Activated T-helper 9 cell treated with anti-CD3 and anti-CD28 coated beads, Interleukin-2, amount 50 U/mL, for 16 hours (primary cell): ENCODE results near the gene OVAAL.
"Not testable (repeated sequence)": the region's sequence is repeated elsewhere in the genome, so short reads cannot be mapped to it uniquely, and the experiment has no call there.

Source experiments
- DNase-seq: peaks from one replicate; pipeline ENCODE4 v3.0.0-alpha.2; 2020; ENCODE audit warnings: low read depth

OVAAL gene

DNA sequence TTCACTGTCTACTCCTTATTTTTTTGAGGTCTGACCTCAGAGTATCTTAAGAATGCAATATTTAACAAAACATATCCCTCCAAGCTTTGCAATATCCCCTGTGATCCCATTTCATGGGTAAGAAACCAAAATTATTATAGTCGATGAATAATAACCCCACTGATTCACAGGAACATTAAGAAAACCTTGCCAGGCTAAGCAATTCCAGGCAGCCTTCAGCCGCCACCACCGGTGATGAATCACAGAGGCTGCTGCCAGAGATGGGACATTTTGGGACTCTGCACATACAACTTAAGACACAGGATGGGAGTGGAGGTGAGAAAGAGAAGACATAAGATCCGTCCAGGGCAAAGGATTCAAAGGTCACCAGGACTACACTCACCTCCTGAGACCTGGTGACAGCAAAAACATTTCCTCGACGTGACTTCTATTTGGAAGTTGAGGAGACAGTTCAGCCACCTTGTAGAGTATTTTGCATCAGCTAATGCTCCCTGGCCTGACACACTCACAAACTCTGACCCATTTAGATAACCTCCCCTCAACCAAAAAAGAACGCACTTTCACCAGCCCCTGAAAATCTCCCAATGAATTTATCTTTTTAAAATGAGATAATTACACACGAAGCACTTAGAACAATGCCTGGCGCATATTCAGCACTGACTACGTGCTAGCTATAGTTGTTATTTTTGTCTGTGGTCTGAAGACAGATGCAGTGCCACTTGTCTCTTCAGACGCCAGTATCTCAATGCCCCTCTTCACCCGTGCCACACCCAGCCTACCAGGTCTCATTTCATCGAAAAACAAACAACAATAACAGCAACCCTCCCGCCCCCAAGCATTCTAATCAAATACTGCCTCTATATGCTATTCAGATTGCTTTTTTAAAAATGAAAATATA, 17.8 kb upstream of the OVAAL start:
- no peak for DNase-seq

DNA sequence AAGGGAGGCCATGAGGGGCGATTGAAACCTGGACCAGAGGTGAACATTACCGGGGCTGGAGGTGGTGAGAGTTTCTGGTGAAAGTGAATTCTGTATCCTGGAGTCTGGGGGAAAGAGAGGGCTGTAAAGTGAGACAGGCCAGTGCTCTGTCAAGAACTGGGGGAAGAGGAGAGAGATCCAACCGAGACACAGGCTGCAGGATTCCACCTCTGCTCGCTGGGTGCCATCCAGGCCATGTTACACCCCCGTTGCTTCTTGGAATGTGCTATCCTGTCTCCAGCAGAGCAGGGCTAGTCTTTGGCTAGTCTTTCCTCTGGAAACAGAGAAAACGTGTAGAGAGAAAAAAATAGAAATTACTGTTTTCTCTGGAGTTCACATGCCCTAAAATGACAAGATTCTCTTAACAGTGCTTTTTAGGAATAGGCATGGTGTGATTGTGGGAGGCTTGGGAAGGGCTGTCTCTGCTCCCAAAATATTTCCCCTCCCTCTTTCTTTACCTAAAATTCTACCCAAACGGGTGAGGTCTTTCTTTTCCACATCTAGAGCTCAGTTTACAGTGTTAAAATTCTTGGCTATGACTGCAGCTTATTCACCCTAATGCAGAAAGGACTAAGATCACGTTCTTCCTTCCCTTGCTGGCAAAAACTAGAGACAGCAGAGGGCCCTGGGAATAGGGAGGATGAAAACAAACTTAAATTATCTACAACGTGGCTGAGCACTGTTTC, 16.5 kb upstream of the OVAAL start:
- DNase-seq = no peak

DNA sequence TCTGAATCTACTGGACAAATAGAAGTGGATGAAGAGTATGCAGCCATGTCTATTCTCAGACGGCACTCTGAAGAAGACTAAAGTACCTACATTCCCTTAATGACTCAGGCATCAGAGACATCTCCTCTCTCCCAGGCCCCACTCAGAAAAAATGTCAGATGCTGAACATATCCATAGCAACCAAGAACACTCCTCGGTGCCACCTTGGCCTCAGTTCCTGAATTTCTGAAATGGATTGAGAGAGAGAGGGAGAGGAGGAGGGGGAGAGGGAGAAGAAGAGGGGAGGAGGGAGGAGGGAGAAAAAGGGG, 16.0 kb upstream of the OVAAL start:
- no peak for DNase-seq

DNA sequence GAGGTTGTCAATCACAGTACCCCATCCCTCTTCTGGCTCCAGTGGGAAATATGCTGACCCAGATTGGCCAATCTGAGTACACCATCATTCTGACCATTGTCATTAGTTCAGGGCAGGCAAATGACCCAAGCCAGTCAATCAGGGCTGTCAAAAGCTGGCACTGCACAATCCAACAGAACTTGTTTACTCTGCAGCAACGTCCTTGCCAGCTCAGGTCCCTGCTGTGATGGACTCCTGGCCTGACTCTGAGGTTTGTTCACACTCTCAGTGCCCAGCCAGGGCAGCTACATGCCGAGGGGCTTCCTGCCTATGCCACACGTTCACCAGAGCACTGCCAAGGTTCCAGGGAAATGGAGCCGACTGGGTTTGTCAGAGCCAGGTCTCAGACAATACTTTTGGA, 14.7 kb upstream of the OVAAL start:
- no peak for DNase-seq

DNA sequence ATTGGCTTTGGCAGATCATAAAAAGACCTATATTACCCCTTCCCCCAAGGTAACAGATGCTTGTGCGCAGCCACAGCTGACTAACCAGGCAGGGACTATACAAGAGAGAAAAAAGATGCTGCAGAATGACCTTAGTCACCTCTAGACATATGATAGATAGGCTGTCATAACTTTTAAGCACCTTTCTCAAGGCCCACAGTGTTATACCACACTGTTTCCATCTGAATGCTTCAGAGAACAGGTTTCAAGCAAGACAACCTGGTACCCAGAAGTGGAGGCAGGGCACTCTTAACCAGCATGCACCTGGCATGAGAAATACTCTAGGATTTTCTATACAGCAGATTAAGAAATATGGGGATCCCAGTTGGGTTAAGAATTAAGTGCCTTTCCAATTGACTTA, 12.8 kb upstream of the OVAAL start:
- no peak for DNase-seq

DNA sequence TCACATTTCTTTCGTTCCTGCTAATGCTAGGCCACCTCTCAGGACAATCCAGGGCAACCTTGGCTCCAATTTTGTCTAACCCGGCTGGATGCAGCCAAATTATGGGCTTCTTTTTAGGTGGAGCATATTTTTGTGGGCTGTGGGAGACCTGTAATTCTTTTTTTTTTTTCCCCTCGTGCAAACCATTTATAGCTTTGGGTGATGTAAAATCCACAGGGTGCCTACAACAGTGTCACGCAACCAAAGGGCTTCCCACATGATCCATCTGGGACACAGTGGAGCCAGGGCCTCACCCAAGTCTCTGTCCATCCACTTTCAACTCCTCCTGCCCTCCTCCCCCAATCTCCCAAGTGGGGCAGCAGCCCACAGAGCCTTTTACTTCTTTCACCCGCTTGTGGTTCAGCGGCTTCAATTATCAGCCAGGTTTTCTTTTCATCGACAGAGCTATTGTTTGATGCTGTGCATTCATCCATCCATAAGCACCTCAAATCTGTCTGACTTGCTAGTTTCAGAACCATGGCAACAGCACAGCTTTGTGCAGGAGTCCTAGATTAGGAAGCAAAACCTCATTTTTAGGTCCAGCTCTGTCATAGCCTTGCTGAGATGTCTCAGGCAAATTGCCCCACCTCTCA, 10.0 kb upstream of the OVAAL start:
- DNase-seq = no peak

DNA sequence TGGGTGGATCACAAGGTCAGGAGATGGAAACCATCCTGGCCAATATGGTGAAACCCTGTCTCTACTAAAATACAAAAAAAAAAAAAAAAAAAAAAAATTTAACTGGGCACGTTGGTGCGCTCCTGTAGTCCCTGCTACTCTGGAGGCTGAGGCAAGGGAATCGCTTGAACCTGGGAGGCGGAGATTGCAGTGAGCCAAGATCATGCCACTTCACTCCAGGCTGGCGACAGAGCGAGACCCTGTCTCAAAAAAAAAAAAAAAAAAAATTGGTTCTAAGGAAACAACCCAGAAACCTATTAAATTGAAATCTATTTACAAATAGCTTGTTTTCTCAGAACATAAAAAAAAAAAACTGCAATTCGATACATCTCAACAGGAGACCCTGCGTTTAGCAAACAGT, 9.0 kb upstream of the OVAAL start:
- DNase-seq = not testable (repeated sequence)

DNA sequence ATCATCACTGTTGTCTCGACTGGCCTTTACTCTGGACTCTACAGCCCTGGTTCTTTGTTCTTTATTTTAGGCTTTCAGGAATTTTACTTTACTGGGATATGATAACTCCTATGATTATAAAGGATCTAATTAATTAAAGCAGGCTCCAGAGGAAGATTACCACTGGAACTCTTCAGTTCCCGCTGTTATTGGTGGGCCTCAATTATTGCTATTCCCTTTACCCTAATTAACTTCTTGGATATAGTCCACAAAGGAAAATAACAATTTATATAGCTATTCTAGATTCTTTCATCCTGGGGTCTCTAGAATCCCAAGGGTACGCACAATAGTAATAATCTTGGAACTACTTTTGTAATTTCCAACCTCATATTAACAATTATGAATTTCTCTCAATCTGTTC, 8.5 kb upstream of the OVAAL start:
- DNase-seq = no peak

DNA sequence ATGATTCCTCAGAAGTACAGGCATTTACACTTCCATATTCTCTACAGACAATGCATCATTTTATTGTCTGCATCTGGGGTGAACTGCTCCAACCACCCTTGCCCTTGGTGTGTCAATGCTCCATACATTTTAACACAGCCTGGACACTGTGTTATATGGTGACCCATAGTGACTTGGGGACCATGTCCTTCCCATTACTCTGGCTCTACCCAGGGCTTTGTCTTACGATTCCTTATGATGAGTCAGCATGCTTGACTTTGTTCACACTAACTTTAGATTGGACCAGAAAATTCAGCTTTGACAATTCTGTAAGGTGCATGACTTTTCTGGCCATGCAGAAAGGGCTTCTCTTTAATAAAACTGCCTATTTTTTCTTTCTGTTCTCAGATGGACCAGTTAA, 6.8 kb upstream of the OVAAL start:
- DNase-seq = no peak

DNA sequence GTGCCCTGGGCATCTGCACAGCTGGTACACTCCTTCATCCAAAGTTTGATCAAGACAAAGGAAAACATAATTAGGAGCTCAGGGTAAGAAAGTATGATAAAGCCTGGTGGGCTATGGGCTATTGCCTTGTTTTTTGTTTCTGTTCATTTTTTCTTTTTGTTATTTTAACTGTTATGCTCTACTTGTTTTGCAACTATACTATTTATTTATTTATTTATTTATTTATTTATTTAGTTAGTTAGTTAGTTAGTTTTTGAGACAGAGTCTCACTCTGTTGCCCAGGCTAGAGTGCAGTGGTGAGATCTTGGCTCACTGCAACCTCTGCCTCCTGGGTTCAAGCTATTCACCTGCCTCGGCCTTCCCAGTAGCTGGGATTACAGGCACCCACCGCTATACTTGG, 5.7 kb upstream of the OVAAL start:
- not testable (repeated sequence) for DNase-seq

DNA sequence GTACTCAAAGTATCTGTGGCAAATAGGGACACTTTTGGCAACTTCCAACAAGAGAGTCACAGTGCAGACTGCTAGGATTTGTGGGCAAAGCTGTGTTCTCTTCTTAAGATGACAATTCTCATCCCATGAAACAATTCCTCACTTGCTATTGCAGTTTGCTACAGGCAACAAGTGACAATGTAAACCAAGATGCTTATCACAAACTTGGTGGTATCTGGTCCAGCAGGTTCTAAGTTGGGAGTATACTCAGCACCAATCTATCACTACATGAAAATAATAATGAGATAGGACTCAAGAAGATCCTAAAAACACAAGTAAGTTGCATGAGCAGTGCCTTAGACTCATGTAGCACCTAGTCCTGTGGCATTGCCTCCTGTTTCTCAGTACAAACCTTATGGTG, 3.4 kb upstream of the OVAAL start:
- no peak for DNase-seq

DNA sequence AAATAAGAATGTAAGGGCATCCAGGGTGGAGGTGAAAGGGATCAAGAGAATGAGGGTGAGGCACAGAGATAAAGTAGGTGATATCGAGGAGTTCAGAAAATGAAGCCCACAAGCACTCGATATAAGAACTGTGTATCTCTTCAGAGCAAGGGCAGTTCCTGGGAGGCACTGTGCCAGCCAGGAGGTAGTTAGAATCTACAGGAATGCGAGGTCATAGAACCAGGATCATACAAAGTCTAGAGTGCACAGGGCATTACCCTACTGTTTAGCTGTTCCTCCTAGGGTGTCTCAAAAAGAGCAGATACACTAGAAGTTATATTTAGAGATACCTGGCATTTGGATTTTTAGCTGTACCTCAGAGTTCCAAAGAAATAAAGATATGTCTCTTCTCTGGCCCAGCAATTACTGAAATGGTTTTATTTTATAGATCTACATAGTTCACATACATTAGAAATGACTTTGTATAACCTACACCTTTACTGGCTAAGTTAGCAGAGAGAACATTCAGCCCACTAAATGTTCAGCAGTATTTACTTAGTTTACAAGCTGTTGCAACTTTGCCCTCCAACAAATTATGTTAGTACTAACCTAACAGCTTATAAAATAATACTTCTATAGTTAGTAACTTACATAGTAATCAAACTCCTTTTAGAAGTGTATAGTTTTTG, 1.6 kb downstream of the OVAAL start:
- no peak for DNase-seq

DNA sequence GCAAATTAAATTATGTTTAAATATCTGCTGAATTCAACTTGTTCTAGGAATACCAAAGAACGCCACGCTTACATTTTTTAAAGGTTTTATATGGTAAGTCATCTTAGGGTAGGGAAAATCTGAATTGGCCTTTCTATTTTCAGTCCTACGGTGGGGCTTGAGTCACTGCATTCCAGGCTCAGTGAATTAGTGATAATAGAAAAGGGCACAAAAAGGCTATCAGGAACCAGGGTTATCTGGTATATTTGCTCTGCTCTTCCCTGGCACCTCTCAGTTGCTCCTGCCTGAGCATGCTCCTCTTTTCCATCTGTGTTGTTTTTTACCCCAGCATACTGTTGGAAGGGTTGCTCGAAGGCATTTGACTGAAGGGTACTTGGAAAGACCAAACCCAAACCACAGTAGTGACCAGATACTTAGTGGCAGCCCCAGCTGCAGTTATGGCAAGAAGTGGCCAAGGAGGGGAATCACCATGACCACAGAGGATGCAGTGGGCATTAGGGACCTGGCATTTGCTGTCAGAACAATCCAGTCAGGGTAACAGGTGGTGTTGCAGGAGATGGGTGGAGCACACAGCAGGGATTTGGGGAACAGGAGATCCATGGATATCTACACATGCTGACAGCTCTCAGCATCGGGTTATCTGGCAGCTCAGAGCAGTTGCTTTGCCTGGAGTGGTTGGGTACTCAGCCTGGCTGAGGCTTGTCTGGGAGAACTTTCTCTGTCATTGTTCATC, 2.3 kb downstream of the OVAAL start:
- no peak for DNase-seq

DNA sequence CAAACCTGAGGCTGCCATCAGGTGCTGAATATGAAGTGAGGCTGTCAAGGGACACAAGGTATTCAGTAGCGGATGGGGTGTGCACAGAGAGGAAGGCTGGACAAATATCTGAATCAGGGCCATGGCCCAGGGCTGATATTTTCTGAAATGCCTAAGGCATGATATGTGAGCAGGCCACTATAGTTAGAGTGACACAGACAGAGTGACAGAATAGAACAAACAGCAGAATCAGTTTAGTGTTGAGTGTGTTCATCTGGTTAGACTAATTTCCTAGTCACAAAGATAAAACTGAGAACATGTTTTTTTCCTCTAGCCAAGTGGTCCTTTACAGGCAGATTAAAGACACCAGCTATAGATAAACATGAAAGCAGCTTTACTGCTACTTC, 3.9 kb downstream of the OVAAL start:
- no peak for DNase-seq

DNA sequence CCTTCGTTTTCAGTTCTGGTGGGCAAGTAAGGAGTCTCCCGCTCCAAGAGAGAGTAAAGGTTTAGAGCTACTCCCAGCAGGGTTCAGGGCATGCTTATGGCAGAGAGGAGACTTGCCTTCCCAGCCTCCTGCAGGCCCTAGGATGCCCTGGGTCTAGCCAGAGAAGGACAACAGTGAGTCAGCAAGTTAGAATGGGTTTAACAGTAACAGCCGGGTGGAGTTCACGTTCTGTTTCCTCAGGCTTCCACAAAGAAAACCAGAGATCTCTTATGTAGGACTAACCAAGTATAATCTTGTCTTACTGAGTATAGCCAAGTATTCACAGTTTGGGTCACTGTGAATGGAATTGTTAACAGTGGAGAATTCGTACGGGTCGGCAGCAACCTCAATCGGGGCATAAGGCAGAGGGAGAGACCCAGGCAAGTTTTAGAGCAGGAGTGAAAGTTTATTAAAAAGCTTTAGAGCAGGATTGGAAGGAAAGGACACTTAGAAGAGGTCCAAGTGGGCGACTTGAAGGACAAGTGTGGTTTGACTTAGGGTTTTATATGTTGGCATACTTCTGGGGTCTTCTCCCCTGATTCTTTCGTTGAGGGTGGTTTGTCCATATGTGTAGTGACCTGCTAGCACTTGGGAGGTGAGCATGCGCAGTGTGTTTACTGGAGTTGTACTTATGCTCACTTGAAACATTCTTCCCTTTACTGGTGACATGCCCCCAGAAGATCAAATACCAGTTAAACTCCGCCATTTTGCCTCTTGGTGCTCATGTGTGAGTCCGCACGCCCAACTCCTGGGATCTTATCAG, 4.5 kb downstream of the OVAAL start:
- DNase-seq = no peak

DNA sequence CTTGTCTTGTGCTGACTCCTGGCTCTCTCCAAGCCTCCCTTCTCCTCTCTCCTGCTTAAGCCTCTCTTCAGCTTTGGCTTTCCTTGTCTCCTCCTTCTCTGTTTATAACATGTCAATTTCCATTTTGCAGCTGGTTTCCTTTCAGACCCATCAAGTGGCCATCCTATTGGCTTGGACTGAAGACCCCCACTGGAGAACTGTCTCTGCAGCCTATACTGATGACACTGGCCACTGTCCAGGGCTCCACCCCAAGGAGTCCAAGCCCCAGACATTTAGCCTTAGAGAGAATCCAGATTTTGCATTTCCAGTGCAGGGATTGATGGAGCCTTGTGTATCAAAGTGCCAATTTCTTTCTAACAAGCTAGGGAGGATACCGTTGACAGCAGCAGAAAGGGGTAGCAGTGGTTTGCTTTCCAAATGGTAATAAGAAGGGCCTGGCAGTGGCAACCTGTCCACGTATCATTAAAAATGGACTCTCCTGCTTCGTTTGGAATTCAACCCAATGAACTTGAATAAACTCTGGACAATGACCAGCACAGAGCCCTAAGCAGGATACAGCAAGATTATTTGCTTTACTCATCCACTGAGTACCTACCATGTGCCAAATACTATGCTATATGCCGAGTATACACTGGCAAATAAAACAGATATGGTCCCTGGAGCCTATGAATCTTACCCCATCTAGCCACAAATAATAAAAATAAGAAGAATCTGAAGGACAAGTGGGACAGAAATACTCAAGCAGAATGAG, 6.5 kb downstream of the OVAAL start:
- DNase-seq = no peak

DNA sequence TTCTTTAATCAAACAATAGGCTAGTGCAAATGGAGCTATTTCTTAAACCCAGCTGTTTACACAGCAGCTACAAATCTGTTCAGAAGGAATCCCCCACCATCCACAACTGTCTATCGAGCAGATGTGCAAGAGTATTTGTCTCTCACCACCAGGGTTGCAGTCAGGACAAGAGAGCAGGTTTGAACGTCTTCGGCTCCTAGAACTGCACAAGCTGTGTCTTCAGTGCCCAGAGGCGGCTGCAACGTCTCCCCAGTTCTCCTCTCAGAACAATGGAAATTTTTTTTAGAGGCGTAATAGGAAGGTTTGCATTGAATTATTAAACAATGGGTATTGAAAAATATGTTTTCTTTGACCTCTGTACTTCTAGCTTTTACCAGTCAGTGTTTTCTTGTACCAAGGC, 7.3 kb downstream of the OVAAL start:
- DNase-seq = no peak

DNA sequence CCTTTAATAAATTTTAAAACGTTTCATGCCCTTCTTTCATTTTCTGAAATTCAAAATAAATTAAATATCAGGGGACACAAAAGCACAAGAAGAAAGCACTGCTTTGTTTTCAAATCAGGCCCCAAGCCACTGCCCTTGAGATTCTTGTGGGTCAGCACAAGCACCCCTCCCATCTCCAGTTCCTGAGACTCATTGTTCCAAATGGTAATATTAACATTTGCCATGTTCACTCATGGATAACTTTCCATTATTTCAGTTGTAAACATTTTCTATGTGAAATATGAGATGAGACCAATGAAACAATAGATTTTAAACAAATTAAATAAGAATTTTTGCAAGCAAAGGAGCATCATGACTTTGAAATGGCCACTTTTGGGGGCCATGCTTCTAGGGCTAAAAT, 7.7 kb downstream of the OVAAL start:
- DNase-seq = no peak

DNA sequence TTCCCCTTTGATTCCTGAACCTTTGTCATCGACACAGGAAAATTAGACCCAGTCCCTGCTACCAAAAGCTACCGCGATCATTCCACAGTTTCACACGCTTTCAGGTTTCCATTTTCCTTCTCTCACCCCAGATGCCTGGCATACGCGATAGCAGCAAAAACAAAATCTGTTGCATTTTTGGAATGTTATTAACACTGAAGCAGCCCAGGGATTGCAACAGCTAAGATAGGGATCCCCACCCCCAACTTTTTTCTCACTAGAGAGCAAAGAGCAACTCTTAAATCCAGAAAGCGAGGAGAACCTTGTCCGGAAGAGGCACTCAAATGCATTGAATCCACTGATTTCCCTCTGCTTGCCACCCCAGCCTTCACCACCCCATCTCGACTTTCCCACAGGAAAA, 8.9 kb downstream of the OVAAL start:
- no peak for DNase-seq

DNA sequence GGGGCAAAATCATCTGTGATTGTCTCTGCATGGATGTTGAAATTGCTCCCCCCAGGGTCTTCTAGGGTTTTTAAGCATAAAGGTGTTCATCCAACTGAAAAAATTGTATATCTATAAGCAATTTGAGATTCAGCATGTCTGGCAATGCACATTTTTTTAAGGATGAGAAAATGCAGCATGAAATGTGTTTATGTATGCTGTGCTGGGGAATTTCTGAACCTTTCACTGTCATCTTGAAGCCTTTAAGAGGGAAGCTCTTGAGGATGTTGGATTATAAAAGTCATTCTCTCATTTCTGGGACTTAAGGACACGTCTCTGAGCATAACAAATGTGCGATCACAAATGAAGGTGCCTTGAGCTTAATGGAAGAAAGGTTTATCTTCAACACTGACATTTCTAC, 9.4 kb downstream of the OVAAL start:
- no peak for DNase-seq
